ENCODE results near the gene ANTXRL.

DNA sequence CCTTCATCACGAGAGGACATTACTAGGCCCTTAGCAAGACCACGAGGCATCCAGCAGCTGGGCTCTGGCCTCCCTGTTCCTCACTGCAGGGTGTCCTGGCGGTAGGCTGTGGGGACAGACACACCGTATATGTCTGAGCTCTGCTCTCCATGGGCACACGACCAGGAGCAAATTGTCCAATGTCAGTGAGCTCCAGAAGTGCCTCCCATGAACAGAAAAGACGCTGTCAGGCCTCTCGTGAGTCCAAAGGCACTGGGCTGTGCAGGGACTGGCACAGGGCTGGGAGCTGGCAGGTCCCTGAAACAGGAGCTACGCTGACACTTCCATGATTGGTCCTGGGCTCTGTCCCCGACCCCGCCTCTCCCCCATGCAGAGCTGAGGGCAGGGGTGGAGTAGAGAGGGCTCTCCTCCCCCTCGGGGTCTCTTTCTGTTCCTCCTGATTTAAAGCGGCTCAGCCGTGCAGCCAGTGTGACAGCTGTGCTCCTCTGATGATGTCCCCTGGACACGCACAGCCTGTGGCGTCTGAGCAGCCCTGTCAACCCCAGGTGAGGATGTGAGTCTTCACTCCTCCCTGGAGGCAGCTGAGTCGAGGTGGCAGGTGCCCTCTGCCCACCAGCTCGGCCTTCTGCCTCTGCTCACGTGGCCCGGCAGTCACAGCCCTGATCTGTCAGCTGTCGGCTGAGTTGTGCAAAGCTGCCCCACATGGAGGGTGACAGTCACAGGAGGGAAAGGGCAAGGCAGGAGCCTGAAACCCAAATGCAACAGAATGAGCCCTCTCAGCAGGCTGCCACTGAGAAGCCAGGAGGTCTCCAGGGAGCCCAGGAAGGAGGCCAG is 13.0 kb downstream of the ANTXRL start:
- TF ChIP-seq, protein P1, sequence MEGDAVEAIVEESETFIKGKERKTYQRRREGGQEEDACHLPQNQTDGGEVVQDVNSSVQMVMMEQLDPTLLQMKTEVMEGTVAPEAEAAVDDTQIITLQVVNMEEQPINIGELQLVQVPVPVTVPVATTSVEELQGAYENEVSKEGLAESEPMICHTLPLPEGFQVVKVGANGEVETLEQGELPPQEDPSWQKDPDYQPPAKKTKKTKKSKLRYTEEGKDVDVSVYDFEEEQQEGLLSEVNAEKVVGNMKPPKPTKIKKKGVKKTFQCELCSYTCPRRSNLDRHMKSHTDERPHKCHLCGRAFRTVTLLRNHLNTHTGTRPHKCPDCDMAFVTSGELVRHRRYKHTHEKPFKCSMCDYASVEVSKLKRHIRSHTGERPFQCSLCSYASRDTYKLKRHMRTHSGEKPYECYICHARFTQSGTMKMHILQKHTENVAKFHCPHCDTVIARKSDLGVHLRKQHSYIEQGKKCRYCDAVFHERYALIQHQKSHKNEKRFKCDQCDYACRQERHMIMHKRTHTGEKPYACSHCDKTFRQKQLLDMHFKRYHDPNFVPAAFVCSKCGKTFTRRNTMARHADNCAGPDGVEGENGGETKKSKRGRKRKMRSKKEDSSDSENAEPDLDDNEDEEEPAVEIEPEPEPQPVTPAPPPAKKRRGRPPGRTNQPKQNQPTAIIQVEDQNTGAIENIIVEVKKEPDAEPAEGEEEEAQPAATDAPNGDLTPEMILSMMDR (IDR thresholded peaks at IDR 0.05) = no peak
- no peak for TF ChIP-seq EP300 (IDR thresholded peaks at IDR 0.05)
